Trophoblast cell (in vitro differentiated cells and primary cell): Measurements from ENCODE around the gene SGCD.
A peak's percentile ranks its signal among the peaks of the same experiment; 100 is the strongest.

Experiments
- DNase-seq, 2 donors: peaks; one replicate each; pipeline ENCODE4 v3.0.0-alpha.2; 2016
- H2AFZ ChIP-seq: 2 replicates; pipeline ENCODE4 v1.6.1; 2013; ENCODE audit warnings: low read length, moderate library complexity, mild to moderate bottlenecking; ENCODE audit not compliant: insufficient read depth, poor library complexity
- H2AK5ac ChIP-seq: 2 replicates; pipeline ENCODE4 v1.6.1; 2013; ENCODE audit warnings: mild to moderate bottlenecking, low read length
- H2BK120ac ChIP-seq: 2 replicates; pipeline ENCODE4 v1.6.1; 2013; ENCODE audit warnings: low read length, mild to moderate bottlenecking, moderate library complexity; ENCODE audit not compliant: insufficient read depth, poor library complexity
- H2BK12ac ChIP-seq: 2 replicates; pipeline ENCODE4 v1.6.1; 2013; ENCODE audit warnings: mild to moderate bottlenecking, low read length, moderate library complexity
- H2BK5ac ChIP-seq: 2 replicates; pipeline ENCODE4 v1.6.1; 2013; ENCODE audit warnings: low read length, low read depth, moderate library complexity, mild to moderate bottlenecking; ENCODE audit not compliant: poor library complexity
- H3K14ac ChIP-seq: 2 replicates; pipeline ENCODE4 v1.6.1; 2013; ENCODE audit warnings: mild to moderate bottlenecking, low read length
- H3K18ac ChIP-seq: 2 replicates; pipeline ENCODE4 v1.6.1; 2013; ENCODE audit warnings: mild to moderate bottlenecking, low read length
- H3K23ac ChIP-seq: 2 replicates; pipeline ENCODE4 v1.6.1; 2013; ENCODE audit warnings: low read length
- H3K27ac ChIP-seq: 2 replicates; pipeline ENCODE4 v1.5.1; 2013; ENCODE audit warnings: low read depth, mild to moderate bottlenecking, inconsistent platforms, low read length, moderate library complexity
- H3K27me3 ChIP-seq: 2 replicates; pipeline ENCODE4 v1.6.1; 2013; ENCODE audit warnings: inconsistent platforms, mild to moderate bottlenecking, low read length, moderate library complexity; ENCODE audit not compliant: insufficient read depth
- H3K36me3 ChIP-seq, 2 experiments: 1 replicate in 1 of 2; 2 replicates in 1 of 2; pipeline ENCODE4 v1.6.1; 2013; ENCODE audit warnings: low read length in 2 of 2, mild to moderate bottlenecking in 2 of 2, moderate library complexity in 1 of 2; ENCODE audit not compliant: insufficient read depth in 2 of 2, control insufficient read depth in 1 of 2
- H3K4ac ChIP-seq: 2 replicates; pipeline ENCODE4 v1.6.1; 2013; ENCODE audit warnings: low read depth, mild to moderate bottlenecking, low read length, moderate library complexity
- H3K4me1 ChIP-seq, 2 experiments: 1 replicate in 1 of 2; 2 replicates in 1 of 2; pipeline ENCODE4 v1.6.1; 2013; ENCODE audit warnings: low read length in 2 of 2, mild to moderate bottlenecking in 2 of 2, moderate library complexity in 1 of 2; ENCODE audit not compliant: insufficient read depth in 2 of 2, control insufficient read depth in 1 of 2
- H3K4me2 ChIP-seq: 2 replicates; pipeline ENCODE4 v1.6.1; 2013; ENCODE audit warnings: inconsistent platforms, mild to moderate bottlenecking, low read length, moderate library complexity
- H3K4me3 ChIP-seq: 2 replicates; pipeline ENCODE4 v1.5.1; 2013; ENCODE audit warnings: mild to moderate bottlenecking, low read depth, low read length, inconsistent platforms
- H3K79me1 ChIP-seq: one replicate; pipeline ENCODE4 v1.6.1; 2013; ENCODE audit warnings: low read length
- H3K79me2 ChIP-seq: 2 replicates; pipeline ENCODE4 v1.6.1; 2013; ENCODE audit warnings: low read length, mild to moderate bottlenecking; ENCODE audit not compliant: control insufficient read depth, insufficient read depth, poor library complexity
- H3K9ac ChIP-seq: 2 replicates; pipeline ENCODE4 v1.6.1; 2013; ENCODE audit warnings: mild to moderate bottlenecking, low read length
- H3K9me3 ChIP-seq: 2 replicates; pipeline ENCODE4 v1.6.1; 2013; ENCODE audit warnings: low read depth, mild to moderate bottlenecking, control low read depth, inconsistent platforms, low read length; ENCODE audit not compliant: insufficient read depth
- H4K12ac ChIP-seq: 2 replicates; pipeline ENCODE4 v1.6.1; 2013; ENCODE audit warnings: low read depth, mild to moderate bottlenecking, low read length, moderate library complexity
- H4K8ac ChIP-seq: 2 replicates; pipeline ENCODE4 v1.6.1; 2013; ENCODE audit warnings: low read depth, mild to moderate bottlenecking, low read length, moderate library complexity
- H4K91ac ChIP-seq: one replicate; pipeline ENCODE4 v1.6.1; 2013; ENCODE audit warnings: low read depth, mild to moderate bottlenecking, low read length, moderate library complexity
- WGBS: extraction: QIAGEN DNeasy Blood & Tissue Kit; methylation state at CpG from one replicate; pipeline ENCODE4 v1.1.7; 2013; ENCODE audit warnings: missing lambda C conversion rate; ENCODE audit not compliant: insufficient read length, insufficient coverage; ENCODE audit errors: extremely low coverage; 5-methylcytosine and 5-hydroxymethylcytosine counted together

SGCD gene

DNA sequence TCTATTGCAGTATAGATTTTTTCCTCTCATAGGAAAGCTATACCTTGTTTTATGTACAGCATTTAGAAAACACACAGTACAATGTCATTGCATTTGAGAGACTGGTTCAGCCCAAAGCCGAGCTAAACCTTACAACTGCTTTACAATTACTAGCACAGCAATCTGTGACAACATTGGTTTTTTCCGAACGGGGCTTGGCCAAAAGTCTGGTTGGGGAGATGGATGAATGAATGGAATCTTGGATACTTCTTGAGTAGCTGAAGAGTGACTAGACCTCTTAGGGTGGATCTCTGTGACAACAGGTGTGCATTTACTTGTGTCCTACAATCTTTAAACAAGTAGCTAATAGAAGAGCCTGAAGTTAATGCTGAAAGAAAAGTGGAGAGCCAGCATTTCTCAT lies 1.2 kb downstream of the SGCD start:
- Histone ChIP-seq H3K4me3 (no peak overlapping the region), H3K79me2 (no peaks in the 10 kb centered on the region), H2BK5ac (no peak overlapping the region), H4K91ac (no peak overlapping the region), H3K36me3 (no peaks in the 10 kb centered on the region), H3K27ac (no peak overlapping the region), H2BK120ac (no peak overlapping the region), H3K79me1 (no peaks in the 10 kb centered on the region), H3K4me1 (no peaks in the 10 kb centered on the region), H3K9ac (no peak overlapping the region), H3K4ac (no peak overlapping the region), H4K8ac (no peak overlapping the region), H2BK12ac (no peak overlapping the region), H3K18ac (no peak overlapping the region), H2AFZ (no peak overlapping the region), H3K9me3 (no peaks in the 10 kb centered on the region), H3K4me2 (no peak overlapping the region), H2AK5ac (no peak overlapping the region), H3K14ac (no peak overlapping the region), H4K12ac (no peak overlapping the region), H3K27me3 (no peaks in the 10 kb centered on the region), H3K23ac (no peak overlapping the region)
- no peak for DNase-seq
- no CpG with 5 or more reads among the region's 3 CpGs for WGBS

DNA sequence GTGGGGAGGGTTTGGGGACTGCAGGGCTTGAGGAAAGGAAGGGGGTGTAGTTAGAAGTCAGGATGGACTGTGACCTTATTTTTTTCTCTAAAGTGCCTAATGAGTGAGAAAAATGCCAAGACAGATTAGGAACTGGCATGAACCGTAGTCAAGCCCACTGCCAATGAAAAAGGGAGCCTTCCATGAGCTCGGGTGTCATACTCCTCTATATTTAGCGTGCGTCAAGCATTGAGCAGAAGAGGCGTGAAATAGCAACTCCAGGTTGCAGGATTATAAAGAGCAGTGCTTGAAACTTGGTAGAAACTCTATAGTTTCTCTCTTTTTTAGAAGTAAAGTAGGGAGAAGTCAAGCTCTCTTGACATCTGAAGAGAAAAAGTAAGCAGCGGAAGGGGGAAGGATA lies 1.8 kb downstream of the SGCD start:
- H3K23ac ChIP-seq, result no peak overlapping the region
- H3K27me3 ChIP-seq, result no peaks in the 10 kb centered on the region
- no peak overlapping the region for H4K8ac ChIP-seq
- H3K9me3 ChIP-seq, result no peaks in the 10 kb centered on the region
- no CpG with 5 or more reads among the region's 6 CpGs for WGBS
- no peak overlapping the region for H3K9ac ChIP-seq
- DNase-seq, result no peak
- H2AFZ ChIP-seq, result no peak overlapping the region
- no peaks in the 10 kb centered on the region for H3K79me2 ChIP-seq
- H3K4me2 ChIP-seq, result no peak overlapping the region
- H4K91ac ChIP-seq, result no peak overlapping the region
- no peaks in the 10 kb centered on the region for H3K79me1 ChIP-seq
- no peak overlapping the region for H2AK5ac ChIP-seq
- H2BK12ac ChIP-seq, result no peak overlapping the region
- H3K14ac ChIP-seq, result no peak overlapping the region
- H3K27ac ChIP-seq, result no peak overlapping the region
- no peaks in the 10 kb centered on the region for H3K36me3 ChIP-seq
- no peak overlapping the region for H3K4me3 ChIP-seq
- H3K18ac ChIP-seq, result no peak overlapping the region
- no peaks in the 10 kb centered on the region for H3K4me1 ChIP-seq
- H4K12ac ChIP-seq, result no peak overlapping the region
- no peak overlapping the region for H2BK5ac ChIP-seq
- no peak overlapping the region for H3K4ac ChIP-seq
- H2BK120ac ChIP-seq, result no peak overlapping the region

DNA sequence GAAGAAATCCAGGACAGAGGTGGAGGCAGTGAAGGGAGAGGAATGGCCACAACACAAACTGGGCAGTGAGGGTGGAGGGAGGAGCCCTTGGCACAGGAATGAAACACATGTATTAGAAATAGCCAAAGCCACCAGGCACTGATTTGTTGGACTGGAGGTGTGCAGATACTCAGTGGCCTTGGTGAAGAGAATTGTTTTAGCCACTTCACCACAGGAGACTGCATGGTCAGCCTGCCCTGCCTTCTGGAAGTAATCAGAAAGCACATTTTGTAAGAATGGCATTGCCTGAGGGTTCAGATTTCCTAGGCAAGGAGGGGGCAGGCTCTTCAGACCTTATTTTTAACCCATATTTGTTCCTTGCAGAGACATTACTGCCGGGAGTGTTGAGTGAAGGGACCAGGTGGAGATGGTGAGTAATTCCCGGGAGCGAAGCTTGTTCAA lies 2.2 kb downstream of the SGCD start:
- H3K9me3 ChIP-seq, result no peaks in the 10 kb centered on the region
- no peak overlapping the region for H2AFZ ChIP-seq
- no peak overlapping the region for H3K4me3 ChIP-seq
- no peak overlapping the region for H2AK5ac ChIP-seq
- H4K8ac ChIP-seq, result no peak overlapping the region
- H3K14ac ChIP-seq, result no peak overlapping the region
- DNase-seq, result no peak
- no peak overlapping the region for H2BK5ac ChIP-seq
- H2BK12ac ChIP-seq, result no peak overlapping the region
- no peak overlapping the region for H3K4ac ChIP-seq
- H3K27ac ChIP-seq, result no peak overlapping the region
- H3K27me3 ChIP-seq, result no peaks in the 10 kb centered on the region
- H3K79me1 ChIP-seq, result no peaks in the 10 kb centered on the region
- H4K91ac ChIP-seq, result no peak overlapping the region
- H2BK120ac ChIP-seq, result no peak overlapping the region
- H4K12ac ChIP-seq, result no peak overlapping the region
- H3K4me1 ChIP-seq, result no peaks in the 10 kb centered on the region
- no peaks in the 10 kb centered on the region for H3K36me3 ChIP-seq
- H3K18ac ChIP-seq, result no peak overlapping the region
- no CpG with 5 or more reads among the region's 3 CpGs for WGBS
- no peak overlapping the region for H3K23ac ChIP-seq
- H3K9ac ChIP-seq, result no peak overlapping the region
- H3K4me2 ChIP-seq, result no peak overlapping the region
- H3K79me2 ChIP-seq, result no peaks in the 10 kb centered on the region

DNA sequence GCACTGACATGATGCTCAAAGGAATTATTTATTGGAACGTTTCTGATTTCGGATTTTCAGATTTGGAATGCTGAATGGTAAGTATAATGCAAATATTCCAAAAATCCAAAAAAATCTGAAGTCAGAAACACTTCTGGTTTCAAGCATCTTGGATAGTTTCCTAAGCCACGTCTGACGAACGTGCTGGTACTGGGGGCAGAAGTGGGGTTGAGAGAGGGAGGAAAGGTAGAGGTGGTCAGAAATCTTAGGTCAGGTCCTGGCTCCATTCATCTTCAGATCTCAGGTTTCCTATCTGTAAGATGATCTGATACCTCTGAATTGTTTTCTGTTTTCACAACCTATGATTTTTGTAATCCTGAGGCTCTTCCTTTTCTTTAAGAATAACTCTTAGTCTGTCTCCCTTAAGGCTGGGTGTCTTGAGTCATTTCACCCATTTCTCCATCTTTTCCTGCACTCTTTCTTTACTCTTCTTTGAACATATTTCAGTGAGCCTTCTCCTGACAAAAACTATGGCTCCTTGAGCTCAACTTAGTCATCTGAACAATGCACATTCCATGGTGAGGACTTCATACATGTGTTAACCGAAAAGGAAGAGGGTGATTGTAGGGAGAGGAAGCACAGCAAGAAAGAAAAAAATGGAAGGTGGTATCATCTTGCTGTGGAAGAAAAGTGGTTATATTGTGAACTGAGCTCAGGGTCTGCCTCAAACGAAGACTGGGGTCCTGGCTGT lies 3.3 kb downstream of the SGCD start:
- no peak overlapping the region for H2BK12ac ChIP-seq
- H3K27me3 ChIP-seq, result no peaks in the 10 kb centered on the region
- no peak overlapping the region for H2BK120ac ChIP-seq
- peak; percentile 59 to 63 for DNase-seq
- H3K18ac ChIP-seq, result no peak overlapping the region
- no CpG with 5 or more reads among the region's 7 CpGs for WGBS
- H2BK5ac ChIP-seq, result no peak overlapping the region
- no peak overlapping the region for H3K9ac ChIP-seq
- no peak overlapping the region for H3K4me2 ChIP-seq
- H3K27ac ChIP-seq, result peak overlapping the region; percentile 5
- no peak overlapping the region for H3K14ac ChIP-seq
- no peak overlapping the region for H2AK5ac ChIP-seq
- no peak overlapping the region for H3K4me3 ChIP-seq
- no peak overlapping the region for H4K8ac ChIP-seq
- H4K12ac ChIP-seq, result no peak overlapping the region
- H3K36me3 ChIP-seq, result no peaks in the 10 kb centered on the region
- no peak overlapping the region for H2AFZ ChIP-seq
- H3K23ac ChIP-seq, result no peak overlapping the region
- H4K91ac ChIP-seq, result no peak overlapping the region
- H3K9me3 ChIP-seq, result no peaks in the 10 kb centered on the region
- H3K4ac ChIP-seq, result no peak overlapping the region
- H3K4me1 ChIP-seq, result no peaks in the 10 kb centered on the region
- no peaks in the 10 kb centered on the region for H3K79me2 ChIP-seq
- H3K79me1 ChIP-seq, result no peaks in the 10 kb centered on the region
